HG03457 (cell line): Measurements from ENCODE around the gene ACTRT3.

ENCODE experiments used
- ATAC-seq: cut with Tn5 transposase; IDR thresholded peaks from one replicate; pipeline ENCODE4 v1.9.1; 2021; ENCODE audit warnings: moderate number of reproducible peaks; ENCODE audit not compliant: unreplicated experiment

Gene ACTRT3

DNA sequence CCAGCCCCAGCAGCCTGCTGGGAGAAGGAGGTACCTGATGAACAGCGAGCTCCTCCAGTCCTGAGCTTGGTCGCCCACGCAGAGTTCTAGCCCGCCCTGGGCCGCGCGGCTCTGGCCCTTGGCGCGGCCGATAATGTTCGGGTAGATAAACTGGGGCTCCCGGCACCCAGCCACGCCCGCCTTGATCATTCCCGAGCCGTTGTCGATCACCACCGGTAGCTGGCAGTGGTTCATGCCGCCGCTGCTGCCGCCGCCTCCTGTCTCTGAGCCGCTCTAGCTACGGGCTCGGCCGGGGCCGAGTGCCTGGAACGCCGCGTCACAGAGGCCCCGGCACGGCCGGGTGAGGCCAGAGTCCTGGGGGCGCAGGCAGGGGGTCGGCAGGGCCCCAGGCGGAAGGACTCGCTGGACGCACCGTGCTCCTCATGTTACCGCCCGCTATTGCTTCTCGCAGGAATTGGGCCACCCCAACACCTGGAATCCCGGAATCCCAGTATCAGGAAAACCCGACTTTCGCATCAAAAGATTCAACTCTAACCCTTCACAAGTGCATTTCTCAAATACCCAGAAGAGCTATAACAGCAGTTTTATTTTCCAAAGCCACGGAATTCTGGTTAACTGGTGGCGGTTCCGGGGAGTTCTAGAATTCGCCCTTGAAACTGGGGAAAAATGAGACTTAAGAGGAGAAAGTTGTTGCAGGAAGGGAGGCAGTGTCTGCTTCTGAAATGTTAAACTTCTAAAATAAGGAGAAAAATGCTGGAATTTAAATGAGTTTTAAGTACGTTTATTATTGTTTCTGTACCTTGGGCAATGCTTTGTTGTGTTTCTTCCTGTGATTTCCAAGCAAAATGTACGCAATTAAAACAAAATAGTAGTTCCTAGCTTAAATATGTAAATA is at the start of gene ACTRT3:
Gene ACTRT3, minus strand, starts transcription at position 275 of the 895 bp plus-strand sequence. Its CDS starts 41 bp downstream, at position 234.
- peak; percentile 25 for ATAC-seq

- ATAC-seq: no peak
These were observed 49.0 kb upstream of the ACTRT3 start for GRCh38 chr3:169818316-169818715.

DNA sequence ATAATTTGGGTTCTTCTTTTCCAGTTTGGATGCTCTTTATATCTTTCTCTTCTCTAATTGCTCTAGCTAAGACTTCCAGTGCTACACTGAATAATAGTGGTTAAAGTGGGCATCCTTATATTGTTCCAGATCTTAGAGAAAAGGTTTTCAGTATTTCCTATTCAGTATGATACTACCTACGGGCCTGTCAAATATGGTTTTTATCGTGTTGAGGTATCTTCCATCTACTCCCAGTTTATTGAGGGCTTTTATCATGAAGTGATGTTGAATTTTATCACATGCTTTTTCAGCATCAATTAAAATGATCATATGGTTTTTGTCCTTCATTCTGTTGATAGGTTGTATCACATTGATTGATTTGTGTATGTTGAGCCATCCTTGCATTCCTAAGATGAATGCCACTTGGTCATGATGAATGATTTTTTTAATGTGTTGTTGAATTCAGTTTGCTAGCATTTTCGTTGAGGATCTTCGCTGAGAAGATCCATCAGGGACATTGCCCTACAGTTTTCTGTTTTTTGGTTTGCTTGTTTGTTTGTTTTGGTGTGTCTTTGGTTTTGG is 46.3 kb upstream of the ACTRT3 start:
- ATAC-seq: no peak

- peak; percentile 76 for ATAC-seq
These were observed 44.6 kb upstream of the ACTRT3 start for GRCh38 chr3:169813757-169814517.

DNA sequence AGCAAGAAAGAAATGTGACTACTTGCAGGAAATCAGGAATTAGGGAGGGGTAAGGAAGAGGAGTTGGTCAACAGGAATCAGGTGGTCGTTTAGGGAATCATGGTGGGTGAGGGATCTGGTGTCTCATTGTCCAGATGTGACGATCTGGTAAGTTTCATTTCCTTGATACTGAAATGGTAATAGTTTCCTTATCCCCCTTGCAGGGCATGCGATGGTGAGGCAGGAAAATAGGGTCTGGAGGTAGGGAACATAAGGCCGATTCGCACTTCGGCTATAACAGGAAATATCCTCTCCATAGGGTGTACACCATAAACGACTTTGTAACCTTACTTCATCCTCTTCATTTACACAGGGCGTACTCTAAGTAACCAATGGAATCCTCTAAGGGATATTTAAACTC is 43.9 kb upstream of the ACTRT3 start:
- no peak for ATAC-seq

DNA sequence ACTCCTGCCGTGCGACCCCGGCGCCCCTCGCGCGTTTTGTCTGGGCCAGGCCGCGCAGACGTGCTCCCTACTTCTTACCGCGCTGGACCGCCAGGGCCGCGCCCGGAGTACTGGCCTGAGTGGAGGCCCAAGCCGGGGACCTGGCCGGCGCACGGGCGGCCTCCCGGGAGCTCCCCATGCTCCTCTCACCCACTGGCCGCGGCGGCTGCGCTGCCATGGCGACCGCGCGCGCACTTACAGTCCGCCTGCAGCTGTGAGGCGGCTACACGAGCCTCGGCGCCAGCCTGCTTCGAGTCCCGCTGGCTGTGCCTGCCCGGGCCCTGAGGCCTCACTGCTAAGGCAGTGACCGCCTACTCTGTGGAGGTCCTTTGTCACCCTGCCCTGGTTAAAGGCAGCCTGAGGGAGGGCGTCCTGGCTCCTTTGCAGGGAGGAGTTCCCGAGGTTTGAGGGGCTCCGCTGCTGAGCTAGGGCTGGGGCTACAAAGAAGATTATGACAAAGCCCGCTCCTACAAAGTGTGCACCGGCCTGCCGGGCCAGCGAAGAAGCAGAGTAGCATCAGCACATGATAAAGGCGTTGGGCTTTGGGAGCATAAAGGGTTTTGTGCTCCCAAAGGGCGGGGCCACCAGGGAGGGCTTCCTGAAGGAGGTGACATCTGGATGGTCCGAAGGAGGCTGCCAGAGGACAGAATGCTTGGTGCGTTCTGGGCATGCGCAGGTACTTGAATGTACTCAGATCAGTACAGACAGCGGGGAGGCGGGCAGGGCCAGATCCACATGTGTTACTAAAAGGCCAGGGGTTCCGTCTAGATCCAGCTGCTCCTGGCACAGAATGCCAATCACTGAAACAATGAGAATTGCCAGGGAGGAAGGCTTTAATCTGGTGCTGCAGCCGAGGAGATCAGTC is 43.2 kb upstream of the ACTRT3 start, which contains the start of the genes LRRC34 and LRRIQ4:
Gene LRRC34, minus strand, starts transcription at position 573 of the 904 bp plus-strand sequence. Its CDS starts 356 bp downstream, at position 217.
Gene LRRIQ4, plus strand, starts transcription at position 539 of the 904 bp plus-strand sequence. CDS start 9,052 bp downstream, outside the sequence.
- peak; percentile 69 for ATAC-seq

DNA sequence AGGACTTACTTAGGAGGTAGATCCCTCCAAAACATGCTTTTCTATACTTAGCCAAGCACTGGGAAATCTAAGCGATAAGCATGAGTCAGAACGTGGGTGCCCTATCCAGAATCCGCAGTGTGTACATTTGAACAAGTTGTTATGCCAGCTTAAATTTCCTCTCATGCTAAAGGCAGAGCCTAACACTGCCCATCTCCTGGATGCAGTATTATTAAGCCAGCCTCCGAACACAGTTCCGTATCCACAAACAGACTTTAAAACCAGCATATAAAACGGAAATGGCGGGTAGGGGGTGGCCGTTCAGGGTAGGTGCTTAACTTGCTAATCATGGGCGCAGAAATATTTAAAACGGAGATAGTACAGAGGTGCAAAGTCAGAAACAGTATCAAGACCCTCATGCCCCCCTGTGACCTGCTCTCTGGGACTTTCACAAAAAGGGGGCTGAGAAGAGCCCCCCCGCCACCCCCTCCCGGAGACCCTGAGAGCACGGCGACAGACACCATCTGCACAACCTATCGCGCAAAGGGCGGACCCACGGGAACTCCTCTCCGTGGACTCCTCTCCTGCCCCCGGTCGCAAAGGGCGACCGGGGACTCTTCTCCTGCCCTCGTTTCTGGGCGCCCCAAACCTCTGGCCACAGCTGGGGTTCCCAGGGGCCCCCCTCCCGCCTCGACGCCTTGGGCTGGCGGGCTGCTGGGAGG is 42.4 kb upstream of the ACTRT3 start:
- peak; percentile 8 for ATAC-seq

- ATAC-seq: no peak
These were observed 40.0 kb upstream of the ACTRT3 start for GRCh38 chr3:169809230-169809795.

- no peak for ATAC-seq
These were observed 35.3 kb upstream of the ACTRT3 start for GRCh38 chr3:169804681-169805080.

DNA sequence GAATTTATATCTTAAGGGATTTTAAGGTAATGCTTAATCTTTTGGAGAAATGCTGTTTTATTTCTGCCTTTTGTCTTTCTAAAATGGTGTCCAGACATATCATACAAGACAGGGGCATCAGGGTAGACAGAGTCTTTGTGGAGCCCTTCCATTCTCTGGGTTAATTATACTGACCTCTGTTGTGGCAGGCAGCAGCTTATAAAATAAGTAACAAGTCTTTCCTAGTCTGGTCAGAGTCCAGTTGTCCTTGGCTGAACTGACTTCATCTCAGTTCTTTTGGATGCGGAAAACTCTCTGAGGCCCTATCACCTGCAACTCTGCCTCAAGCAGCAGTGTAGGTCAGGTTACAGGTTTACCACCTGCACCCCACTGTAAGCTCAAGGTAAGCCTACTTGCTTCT is 23.0 kb upstream of the ACTRT3 start:
- no peak for ATAC-seq

DNA sequence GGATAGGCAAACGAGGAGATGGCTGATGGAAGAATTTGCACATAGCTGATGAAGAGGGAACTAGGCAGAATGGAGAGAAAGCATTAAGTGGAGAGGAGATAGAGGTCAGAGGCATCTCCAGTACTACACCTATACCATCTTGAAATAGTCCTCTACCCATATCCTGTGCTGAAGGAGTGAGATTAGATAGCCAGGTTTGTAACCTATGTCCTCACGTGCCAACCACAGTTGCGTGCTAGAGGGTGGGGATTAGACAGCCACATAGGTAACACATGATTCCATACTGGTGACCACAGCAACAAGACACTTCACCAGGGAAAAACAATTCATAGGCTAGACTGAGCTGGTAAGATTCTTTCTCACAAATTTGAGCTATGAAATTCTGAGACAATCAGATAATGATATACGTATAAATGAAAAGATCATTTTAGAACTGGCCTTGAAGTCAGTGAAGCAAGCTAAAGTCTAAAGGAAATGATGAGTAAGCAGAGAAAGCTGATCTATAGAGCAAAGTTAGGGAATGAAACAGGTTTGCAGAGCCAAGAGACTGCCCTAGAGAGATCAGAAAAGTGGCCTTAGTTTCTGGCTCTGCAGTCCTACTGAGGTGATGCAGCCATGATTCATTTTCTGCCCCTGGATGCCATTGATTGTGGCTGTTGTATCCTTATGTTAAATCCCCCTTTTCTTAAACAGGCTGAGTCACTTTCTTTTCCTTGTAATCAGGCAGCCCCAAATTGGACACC is 21.5 kb upstream of the ACTRT3 start:
- ATAC-seq: no peak

DNA sequence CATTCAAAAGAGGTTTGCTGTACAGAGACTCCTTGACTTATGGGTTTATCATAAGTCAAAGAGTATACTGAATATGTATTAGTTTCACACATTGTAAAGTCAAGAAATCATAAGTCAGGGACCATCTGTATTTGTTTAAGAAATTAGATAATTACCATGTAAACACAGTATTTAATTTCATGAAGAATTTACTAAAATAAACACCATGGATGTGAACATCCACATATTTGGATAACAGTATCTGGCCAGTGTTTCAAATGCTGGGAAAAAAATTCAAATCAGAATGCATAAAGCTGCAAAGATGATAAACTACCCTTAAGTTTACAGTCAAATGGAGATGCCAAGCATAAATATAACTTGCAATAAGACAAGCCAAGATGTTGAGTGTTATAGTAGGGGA is 20.9 kb upstream of the ACTRT3 start:
- no peak for ATAC-seq

DNA sequence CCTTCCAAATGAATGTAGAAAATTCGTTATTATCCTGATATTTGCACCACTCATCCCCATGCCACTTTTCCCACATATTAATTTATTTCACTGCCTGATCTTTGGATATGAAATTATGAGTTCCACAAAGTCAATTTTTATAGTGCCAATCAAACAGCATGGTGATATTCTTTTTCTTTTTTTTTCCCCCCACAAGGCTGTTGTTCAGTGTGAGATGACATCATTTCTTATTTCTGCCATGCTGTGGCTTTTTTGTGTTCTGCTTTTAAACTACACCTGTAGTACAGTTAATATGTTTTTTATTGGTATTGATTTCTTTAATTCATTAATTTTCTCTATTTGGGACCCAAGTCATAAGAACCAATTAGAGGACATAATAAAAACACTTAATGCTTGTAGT is 18.4 kb upstream of the ACTRT3 start:
- ATAC-seq: no peak

DNA sequence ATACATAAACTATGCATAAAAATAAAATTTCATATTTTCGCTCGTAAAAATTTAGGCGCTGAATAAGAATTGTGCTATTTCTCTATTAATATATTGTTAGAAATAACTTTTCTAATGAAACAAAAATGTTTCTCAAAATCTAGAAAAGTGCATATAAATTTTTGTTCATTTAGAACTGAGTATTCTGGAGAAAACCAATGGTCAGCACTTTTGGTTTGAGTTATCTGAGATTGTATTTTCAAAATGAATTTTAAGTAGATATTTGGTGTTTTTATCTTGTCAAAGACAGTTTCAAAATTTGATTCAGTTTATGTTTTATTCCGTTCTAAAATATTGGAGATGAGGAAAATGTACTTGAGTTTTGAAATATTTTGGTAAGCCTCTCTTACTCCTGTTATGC is 17.8 kb upstream of the ACTRT3 start:
- no peak for ATAC-seq

DNA sequence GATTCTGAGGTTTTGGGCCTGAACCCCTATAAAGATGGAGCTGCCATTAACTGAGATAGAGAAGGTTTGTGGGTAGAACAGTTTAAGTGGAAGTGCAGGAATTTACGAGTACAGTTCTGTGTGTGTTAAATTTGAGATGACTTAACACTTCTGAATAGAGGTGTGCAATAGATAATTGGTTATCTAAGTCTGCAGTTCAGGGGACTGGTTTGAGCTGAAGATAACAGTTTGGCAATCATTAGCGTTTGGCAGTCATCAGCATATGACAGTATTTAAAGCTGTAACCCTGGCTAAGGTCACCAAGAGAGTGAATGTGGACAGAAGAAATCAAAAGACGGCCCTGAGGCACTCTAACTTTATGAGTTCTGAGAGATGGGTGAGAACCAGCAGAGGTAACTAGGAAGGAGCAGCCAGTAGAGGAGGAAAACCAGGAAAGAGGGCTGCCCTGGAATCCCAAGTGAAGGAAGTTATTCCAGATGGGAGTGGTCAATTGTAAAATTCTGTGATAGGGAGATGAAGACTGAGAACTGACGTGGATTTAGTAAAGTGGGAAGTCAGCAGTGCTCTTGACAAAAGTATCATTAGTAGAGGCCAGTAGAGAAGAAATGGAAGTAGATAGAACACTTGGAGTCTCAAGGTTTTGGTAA is 12.0 kb upstream of the ACTRT3 start:
- ATAC-seq: no peak

DNA sequence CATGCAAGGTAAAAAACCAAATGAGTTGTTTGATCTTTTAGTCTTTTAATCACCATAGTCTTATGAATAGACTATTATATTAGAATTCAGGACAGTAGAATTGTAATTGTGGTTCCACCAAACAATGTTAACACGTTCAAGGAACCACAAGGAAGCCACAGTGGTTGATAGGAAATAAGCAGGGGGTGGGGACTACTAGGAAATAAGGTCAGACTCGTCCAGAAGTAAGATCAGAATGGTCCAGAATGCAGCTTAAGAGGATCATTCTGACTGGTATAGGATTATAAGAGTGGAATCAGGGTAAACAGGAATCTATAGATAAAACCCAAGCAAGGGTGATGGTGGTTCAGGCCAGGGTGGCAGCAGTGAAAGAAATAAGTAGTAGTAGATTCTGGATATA is 11.4 kb upstream of the ACTRT3 start:
- no peak for ATAC-seq

DNA sequence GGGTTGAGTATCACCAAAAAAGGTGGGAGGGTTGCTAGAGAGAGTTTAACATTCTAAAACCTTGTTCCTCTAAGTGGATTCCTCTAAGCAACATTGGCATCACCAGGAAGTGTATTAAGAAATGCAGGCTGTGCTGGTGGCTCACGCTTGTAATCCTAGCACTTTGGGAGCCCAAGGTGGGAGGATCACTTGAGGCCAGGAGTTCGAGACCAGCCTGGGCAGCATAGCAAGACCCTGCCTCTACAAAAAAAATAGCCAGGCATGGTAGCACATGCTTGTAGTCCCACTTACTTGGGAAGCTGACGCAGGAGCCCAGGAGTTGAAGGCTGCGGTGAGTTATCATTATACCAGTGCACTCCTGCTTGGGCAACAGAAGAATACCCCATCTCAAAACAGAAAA is 8.5 kb upstream of the ACTRT3 start:
- ATAC-seq: no peak

DNA sequence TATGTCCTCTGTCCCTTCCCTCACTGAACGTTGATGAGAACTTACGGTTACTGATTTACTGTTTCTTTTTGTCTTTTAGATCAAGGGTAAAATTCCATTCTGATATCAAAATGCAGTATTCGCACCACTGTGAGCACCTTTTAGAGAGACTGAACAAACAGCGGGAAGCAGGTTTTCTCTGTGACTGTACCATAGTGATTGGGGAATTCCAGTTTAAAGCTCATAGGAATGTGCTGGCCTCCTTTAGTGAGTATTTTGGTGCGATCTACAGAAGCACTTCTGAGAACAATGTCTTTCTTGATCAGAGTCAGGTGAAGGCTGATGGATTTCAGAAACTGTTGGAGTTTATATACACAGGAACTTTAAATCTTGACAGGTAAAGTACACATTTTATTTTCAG is 4.8 kb upstream of the ACTRT3 start:
- ATAC-seq: no peak
